ENCODE data around the gene CDIPT.

The CDIPT gene

DNA sequence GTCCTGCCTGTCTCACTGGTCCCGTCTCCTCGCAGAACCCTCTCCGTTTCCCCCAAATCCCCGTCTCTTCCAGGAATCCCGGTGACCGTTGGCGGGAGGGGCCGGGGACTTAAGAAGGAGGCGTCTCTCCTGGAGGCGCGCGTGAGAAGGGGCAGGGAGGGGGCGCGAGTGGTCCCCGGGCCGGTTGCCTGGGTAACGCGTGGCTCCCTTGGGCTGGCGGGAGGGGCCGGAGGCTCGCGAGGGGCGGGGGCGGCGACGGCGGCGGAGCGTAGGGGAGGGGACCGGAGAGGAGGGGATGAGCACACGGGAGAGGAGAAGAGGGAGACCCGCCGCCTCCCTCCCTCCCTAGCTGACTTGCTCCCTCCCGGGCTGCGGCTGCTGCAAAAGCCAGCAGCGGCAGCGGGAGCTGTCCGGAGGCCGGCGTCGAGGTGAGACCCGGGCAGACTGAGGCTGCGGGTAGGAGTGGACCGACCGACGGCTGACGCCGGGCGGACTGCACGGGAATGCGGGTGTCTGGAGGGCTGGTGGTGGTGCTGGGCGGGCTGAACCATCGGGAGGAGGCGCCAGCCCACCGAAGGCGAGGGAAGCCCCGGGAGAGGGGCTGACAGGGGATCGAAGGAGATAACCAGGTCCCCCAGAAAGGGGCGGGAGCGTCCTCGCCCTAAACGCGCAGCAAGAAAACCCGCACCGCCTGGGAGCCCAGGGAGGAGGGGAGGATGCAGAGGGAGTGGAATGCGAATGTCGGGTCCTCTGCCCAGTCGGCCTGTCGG lies 50.9 kb downstream of the CDIPT start, which contains the start of gene PRRT2:
Gene PRRT2, plus strand, starts transcription at position 298 of the 770 bp plus-strand sequence. CDS start 862 bp downstream, outside the sequence.
- no peak for DNase-seq (ENCODE audit: low read depth in 2 of 3, low spot score in 2 of 3)

DNA sequence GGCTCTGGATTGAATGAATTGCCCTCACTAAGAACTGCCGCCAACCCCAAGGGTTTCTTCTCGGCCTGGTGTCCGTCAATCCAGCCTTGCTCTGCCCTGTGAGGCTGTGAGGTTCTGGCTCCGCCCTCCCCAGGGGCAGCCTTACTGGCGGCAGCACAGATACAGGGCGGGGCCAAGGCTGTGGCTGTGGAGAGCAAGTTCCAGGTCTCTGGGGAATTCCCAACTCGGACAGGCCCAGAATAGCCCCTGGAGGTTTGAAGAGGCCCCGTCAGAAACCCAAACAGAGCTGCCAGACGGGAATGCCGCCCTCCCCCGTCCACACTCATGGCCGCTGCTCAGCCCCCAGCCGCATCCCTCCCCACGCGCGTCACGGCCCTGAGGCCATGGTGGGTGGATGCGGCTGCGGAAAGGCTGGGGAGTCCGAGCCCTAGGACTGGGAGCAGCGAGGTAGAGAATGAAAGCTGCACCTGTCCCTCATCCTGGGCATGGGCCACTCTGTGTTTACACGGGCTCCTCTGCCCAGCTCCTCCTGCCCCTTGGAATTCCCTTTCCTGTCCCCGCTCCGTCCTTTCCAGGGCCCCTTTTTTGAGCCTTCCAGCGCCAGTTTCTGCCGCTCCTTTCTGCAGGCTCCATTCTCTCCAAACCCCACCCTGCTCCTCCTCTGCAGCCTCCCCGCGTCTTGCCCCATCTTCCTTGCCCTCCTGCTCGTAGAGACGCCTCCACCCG lies 51.7 kb downstream of the CDIPT start:
- DNase-seq (ENCODE audit: low read depth in 2 of 3, low spot score in 2 of 3): peak in 1 of 3 experiments; percentile 77

DNA sequence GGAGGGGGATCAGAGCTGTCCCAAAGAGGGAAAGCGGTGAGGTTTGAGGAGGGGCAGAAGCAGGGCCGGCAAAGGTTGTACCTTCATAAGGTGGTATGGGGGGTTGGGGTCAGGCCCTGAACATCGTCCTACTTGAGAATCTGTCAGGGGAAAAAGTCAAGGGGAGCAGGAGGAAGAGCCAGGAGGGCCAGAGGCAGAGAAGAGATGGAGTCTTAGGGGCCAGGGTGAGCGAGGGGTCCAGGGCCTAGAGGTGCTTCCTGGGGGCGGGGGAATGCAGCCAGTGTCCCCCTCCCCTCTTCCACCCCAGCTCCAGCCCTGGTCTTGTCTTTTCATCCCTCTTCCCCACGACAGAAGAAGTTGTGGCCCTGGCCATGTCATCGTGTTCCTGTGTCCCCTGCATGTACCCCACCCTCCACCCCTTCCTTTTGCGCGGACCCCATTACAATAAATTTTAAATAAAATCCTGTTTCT lies 52.3 kb downstream of the CDIPT start:
- no peak for DNase-seq (ENCODE audit: low read depth in 2 of 3, low spot score in 2 of 3)

DNA sequence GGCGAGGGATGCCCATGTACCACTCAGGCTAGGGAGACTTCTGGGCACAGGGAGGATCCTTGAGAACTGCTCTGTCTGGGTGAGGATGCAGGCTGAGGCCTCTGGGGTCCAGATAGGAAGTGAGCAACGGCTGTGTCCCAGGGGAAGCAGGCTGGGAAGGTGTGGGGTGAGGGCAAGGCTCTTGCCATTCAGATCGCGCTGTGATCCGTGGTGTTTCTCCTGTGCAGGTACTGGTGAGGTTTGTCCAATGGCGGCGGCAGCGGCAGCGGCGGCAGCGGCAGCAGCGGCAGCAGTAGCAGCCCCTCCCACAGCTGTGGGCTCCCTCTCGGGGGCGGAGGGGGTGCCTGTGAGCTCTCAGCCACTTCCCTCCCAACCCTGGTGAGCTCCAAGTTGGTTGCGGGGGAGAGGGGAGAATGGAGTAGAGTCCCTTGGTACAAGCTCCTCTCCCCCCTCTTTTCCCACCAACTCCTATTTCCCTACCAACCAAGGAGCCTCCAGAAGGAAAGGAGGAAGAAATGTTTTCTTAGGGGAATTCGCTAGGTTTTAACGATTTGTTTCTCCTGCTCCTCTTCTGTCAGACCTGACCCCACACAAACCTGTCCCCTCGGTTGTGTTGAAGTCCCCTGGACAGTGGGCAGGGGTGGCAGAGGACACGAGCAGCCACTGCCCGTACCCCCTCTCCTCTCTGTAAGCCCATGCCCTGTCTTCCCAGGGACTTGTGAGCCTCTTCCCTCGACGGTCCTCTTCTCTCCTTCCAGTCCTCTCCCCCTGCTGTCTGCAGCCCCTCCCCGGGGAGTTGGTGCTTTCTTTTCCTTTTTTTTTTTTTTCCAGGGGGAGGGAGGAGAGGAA lies 53.0 kb downstream of the CDIPT start:
- no peak for DNase-seq (ENCODE audit: low read depth in 2 of 3, low spot score in 2 of 3)

DNA sequence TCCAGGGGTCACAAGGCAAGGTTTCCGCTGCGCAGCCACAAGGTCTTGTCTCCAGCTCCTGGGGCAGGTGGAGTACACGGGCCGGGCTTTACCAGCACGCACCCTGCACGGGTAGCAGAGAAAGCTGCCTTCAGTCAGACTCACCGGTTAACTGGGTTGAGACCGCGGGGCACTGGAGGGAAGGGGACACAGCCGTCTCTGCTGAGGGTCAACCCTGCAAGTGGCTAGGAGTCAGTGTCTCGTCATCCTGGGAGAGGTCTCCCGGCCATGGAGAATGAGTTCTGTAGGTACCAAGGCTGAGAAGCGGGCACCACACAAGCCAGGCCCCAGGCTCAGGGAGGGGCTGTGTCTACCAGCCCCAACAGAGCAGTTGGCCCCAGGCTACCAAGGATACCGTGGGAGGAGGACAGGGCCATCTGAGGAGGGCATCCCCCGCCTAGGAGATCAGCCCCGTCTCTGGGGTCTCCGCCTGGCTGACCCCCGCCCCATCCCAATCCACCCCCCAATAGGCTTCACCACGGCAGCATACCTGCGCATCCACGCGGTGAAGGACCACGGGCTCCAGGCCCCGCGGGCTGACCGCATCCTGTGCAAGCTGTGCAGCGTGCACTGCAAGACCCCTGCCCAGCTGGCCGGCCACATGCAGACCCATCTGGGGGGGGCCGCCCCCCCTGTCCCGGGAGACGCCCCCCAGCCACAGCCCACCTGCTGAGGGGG lies 53.8 kb downstream of the CDIPT start:
- DNase-seq (ENCODE audit: low read depth in 2 of 3, low spot score in 2 of 3): no peak

Measured in activated CD8-positive, alpha-beta memory T cell treated with anti-CD3 and anti-CD28 coated beads for 48 hours (primary cell).